Stimulated activated CD4-positive, alpha-beta T cell treated with anti-CD3 and anti-CD28 coated beads, Interleukin-2, amount 100 ng/mL, for 4 hours (primary cell): ENCODE data around the gene NDRG4.
"Not testable (repeated sequence)": the region's sequence is repeated elsewhere in the genome, so short reads cannot be mapped to it uniquely, and the experiment has no call there.

Experiments
- DNase-seq: peaks from one replicate; pipeline ENCODE4 v3.0.0-alpha.2; 2020; ENCODE audit warnings: low read depth

Gene NDRG4

DNA sequence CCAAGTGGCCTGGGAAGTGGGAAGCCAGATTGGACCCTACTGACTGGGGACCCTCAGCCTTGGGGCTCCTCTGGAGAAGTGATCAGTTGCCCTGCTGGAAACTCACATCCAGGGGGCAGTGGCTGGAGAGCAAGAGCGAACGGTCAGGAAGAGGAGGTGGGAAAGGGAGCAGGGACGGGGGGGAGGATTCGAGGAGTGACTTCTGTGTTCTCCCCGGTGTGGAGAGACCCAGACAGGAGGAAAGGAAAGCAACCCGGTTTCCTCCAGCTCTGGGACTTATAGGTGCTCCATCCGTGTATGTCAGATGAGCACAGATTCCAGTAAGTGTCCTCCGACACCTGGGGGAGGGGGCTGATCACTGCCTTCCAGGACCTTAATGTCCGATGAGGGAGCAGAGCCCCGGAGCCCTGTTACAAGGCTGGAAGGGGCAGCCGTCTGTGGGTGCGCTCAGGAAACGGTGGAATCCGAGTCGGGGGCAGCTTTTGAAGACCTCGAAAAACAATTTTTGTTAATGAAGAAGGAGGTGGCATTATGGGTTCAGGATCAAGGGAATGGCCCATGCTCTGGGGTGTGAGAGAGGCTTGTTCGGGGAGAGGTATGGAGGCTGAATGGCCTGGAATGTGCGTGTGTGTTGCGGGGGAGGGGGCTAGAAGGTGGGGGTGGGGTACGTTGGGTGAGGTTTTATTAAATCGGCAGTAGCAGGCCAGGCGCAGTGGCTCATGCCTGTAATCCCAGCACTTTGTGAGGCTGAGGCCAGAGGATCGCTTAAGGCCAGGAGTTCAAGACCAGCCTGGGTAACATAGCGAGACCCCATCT, 34.8 kb upstream of the NDRG4 start:
- DNase-seq = no peak

DNA sequence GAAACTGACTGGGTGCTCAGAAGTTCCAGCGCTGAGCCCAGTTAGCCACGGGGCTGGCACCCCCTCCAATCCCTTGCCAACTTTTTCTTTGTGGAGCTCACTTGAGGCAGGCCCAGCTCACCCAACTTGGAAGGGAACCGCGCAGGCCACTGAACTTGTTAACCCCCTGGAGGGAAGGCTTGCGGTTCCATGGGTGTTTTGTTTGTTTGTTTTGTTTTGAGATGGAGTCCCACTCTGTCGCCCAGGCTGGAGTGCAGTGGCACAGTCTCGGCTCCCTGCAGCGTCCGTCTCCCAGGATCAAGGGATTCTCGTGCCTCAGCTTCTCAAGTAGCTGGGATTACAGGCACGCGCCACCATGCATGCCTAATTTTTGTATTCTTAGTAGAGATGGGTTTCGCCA, 34.1 kb upstream of the NDRG4 start:
- DNase-seq = no peak

DNA sequence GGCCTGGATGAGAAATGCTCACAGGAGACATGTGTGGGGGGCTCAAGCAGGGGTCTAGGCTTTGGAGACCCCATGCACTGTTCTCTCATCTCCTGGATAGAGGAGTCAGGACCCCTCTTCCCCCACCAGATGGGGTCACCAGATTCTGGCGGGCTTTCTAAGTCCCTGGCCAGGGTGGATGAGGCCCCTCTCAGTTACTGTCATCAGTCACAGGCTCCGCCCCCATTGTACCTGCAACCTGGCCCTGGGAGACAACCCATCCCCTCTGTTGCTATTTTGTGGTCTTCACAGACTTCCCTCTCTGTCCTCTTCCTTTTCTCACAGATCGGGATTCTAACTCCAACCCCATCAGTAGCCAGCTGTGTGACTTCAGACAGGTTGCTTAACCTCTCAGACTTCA, 33.5 kb upstream of the NDRG4 start:
- DNase-seq = no peak

DNA sequence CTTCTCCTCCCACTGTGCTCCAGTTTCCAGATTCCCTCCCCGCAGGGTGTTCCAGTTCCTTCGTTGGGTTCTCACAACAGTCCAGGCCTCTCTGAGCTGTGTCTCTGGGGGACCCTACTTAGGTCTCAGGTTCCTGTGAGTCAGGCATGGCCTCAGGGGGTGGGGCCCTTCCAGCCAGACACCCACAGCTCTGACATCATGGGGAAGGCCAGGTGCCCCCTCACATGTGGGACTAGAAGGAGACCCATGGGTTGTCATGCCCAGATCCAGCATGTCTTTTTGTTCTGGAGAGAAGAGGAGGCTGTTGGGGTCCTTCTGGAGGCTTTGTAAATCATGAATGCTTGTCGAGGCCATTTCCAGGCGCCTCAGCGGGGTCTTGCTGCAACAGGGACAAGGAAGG, 32.0 kb upstream of the NDRG4 start:
- no peak for DNase-seq

DNA sequence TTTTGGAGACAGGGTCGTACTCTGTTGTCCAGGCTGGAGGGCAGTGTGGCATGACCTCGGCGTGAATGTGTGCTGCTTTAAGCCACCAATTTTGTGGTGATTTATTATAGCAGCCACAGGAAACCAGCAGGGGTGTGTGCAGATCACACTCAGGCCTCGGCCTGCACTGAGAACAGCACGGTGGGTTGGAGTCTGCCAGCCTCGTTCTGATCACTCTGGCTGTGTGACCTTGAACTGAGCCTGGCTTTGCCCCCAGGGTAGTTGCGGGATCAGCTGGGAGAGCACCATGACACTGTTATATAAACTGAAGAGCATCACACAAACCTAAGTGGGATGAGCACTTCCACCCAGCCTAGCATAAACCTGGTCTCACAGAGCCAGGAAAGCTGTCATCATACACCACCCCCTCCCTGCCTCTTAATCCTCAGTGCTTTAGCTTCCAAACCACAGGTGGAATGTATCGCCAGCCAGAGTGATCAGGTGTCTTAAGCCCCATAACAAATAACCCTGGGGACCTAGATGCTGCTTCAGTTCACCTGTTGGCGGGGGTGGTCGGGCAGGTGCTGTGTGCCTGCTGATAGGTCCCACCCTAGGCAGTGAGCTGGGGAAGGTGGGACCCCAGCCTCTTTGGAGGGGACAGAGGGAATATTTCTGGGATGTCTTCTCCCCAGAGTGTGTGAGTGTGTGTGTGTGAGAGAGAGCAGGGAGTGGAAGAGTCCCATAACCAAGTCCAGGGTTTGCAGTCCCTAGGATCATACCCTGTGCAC, 28.6 kb upstream of the NDRG4 start:
- DNase-seq = no peak

DNA sequence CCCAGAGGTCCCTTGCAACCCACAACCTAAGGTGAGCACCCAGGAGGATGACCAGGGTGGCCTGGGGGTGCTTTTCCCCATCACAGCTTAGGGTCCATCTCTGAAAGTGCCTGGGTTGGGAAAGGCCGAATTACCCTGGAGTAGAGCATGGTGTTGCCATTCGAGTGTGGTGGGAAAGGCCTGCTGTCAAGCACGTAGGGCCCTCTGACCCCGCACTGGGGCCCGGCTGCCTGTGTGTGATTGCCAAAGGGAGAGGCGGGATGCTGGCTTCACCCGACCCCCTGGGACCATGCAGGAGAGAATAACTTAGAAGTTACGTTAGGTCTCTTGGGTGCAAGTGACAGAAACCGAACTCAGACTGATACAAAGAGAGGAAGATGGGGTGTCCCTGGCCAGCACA, 27.7 kb upstream of the NDRG4 start:
- no peak for DNase-seq

DNA sequence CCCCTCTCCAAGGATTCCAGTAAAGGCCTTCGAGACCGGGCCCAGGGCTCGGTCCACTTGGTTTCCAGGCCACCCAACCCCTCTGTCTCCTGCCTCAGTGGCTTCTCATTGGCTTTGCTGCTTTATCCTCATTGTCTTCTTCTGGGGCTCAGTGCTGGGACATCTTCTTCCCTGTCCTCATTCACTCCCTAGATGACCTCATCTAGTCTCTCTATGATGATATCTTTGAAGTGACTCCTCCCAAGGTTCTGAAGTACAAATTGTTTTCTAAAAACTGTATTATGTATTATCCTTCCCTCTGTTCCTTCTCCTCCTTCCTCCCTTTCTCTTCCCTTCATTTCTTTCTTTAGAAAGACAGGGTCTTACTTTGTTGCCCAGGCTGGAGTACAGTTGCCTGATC, 27.1 kb upstream of the NDRG4 start:
- no peak for DNase-seq

DNA sequence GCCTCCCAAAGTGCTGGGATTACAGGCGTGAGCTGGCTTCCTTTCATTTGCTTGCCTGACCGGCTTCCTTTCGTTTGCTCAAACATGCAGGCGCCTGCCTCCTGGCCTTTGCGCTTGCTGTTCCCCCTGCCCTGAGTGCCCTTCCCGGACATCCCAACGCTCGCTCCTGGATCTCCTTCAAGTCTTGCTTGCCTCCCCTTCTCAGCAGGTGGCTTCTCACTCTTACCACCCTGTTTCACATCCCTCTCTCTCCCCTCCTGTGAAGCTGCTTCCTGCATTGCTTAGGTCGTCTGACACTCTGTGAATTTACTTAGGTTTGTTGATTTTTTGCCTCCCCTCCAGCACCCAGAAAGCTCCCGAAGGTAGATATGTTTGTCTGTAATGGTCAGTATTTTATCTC, 25.6 kb upstream of the NDRG4 start:
- DNase-seq = no peak

DNA sequence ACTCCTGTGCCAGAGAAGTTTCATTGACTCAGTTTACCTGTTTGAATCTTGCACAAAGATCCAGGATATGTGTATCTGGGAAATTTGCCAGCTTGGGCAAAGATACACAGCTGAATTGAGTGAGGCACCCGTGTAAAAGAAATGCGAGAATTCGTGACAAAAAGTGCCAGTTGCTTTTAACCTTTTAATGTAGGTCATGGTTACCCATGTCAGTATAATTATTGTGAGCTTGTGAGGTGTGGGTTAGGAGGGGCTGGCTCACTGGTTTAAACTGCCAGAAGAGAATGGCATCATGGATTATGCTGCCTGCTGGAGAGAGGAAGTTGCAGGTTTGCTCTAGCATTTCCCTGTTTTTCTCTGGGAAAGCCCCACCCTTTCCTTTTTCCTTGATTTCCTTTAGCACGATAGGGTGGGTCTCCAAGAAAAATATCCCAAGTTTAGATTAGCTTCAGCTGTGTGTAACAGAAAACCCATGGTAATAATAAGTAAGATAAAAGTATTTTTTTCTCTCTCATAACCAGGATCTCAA, 24.8 kb upstream of the NDRG4 start:
- no peak for DNase-seq

DNA sequence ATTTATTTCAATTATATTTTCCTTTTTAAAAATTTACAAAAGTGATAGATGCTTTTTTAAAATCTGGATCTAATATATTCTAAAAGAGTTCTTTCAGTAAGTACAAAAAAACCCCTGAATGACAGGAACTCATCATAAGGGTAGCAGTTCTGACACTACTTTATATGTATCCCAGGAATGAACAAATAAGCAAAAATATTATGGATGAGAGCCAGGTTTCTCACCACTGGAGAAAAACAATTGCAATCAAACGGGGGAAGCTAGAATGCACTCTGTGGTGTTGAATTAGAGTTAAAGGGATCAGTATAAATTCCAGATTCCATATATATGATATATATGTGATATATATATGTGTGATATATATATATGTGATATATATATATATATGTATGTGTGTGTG, 23.2 kb upstream of the NDRG4 start:
- no peak for DNase-seq

DNA sequence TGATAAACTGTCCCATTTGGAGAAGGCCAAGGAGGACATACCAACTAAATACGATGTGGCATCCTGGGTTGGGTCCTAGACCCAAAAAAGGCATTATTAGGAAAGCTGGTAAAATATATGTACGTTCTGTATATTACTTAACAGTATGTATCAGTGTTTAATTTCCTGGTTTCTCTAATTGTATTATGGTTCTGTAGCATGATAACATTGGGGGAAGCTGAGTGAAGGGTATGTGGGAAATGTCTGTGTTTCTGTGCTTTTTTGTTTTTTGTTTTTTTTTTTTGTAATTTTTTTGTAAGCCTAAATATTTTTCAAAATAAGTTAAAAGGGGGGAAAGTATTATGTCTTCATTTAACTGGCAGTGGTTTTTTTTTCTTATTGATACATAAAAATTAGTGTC, 21.5 kb upstream of the NDRG4 start:
- DNase-seq = no peak

DNA sequence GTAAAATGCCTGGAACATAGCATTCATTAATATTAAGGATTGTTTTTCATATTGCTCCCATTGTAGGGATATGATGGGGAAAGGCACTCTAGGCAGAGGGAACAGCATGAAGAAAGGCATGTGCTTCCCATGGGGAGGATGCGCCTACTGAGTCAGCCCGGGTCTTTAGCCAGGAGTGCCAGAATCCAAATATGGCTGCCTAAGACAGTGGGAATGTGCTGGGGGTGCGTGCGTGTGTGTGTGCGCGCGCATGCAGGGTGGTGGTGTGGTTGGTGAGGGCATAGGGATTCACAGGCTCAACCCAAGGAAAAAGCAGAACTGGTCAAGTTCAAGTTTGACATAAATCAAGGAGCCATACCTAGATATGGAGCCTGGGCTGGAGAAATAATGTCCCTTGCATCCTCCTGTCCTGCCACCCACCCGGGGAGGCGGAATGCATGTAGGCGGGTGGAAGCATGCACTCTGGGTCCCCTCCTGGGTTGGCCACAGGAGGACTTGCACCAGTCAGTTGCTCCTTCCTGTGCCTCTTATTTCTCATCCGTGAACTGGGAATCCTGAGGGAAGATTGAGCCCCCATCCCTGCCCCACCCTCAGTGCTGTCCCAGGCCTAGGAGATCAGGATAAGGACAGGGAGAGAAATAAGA, 18.6 kb upstream of the NDRG4 start:
- DNase-seq = no peak

DNA sequence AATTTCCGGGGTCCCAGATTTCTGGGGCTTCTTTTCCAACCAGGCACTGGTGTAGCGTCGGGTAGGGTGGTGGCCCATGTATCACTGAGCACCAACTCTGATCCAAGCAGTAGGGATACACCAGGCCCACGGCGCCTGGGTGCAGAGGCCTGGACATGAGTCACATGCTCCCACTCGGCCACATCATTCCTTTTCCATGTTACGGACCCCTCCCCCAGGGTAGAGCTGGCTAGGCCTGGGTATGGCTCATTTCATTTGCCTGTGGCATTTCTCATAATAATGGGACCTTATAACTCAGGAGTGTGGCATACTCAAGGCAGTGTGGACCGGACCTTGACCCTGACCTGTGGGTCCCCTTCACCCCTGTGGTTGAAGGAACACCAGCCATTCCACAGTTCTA, 18.0 kb upstream of the NDRG4 start:
- DNase-seq = no peak

DNA sequence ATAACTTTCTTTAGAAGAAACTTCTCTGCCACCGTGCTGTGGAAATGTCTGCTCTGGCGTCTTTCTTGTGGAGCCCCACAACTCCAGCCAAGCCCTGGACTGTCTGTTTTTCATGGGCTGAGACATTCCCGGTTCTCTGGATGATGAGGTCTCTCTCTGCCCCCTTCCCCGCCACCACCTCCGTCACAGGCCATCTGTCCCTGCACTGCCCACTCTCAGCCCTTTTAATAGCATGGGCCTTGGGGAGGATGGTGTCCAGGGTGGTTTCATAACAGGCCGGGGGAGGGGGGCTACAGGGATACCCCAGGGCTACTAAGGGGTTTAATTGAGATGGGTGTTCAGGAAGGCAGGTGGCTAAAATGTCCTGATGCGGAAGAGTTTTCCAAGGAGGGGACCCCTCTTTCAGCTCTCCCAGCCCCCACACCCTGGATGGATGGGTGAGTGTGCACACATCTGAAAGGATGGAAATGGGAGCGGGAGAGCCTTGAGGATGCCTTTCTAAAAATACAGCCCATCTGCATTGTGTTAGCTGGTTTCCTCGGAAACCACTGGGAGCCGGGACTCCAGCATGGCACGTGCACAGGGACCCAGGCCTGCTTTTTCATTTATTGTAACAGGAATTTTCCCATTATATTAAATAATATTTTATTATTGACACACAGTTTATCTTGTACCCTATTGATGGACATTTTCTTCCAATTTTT, 14.6 kb upstream of the NDRG4 start:
- no peak for DNase-seq

DNA sequence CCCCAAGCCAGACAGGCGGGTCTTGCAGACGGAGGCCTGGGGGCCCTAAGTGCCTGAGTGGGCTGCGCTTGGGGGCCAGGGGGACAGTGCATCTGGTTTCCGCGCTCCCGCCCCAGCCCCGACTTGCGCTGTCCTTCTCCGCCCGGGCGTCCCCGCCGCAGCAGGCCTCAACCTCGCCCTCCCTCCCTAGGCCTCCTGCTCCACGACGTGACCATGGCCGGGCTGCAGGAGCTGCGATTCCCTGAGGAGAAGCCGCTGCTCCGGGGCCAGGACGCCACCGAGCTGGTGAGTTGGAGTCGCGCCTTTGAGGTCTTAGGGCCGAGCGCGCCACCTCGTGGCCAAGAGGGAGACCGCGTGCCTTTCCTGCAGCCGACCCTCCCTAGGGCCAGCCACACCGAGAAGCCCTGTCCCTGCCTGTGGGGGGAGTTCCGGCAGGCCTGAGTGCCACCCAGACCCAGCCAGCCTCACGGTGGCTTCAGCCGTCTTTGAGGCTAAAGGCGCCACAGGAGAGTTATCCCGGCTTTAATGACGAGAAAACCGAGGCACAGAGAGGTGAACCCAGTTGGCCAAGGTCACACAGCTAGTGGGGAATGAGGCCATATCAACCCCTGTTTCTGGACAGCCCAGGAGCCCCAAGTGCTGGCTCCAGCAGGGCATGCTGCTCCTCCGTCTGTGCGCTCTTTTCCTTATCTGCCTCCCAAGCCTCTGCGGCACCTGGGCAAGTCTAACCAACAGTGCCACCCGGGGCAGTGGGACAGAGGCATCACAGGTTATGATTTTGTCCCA, 12.2 kb upstream of the NDRG4 start:
- DNase-seq = peak; percentile 54

DNA sequence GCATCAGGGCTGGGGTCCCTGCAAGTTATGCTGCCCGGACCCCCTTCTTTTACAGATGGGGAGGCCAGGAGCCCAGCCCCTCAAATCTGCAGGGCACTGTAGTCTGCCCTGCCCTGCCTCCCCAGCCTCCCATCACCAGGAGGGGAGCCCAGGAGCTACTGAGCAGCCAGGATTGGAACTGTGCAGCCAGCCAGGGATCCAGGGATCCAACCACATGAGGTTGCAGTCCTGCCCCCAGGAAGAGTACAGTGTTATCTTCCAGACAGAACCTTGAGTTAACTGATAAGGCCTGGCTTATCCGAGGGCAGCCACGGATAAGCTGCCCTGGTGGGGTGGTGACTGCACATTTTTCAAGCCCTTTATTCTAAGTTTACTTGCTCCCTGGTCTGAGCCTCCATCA, 11.4 kb upstream of the NDRG4 start:
- no peak for DNase-seq

DNA sequence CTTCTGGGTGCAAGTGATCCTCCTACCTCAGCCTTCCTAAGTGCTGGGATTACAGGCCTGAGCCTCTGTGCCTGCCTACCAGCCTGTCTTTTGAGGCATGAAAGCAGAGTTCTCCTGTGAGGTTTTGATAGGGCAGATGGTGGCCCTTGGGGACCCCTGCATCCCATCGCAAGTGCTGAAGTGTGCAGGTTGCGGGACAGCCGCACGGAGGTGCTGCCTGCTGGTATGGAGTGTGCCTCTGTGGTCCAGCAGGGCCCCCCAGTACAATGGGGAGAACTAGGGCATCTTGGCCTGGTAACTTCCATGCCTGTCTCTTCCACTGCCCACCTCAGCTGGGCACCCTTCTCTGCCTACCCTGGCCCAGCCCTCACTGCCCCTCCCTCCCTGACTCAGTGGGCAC, 9.9 kb upstream of the NDRG4 start:
- DNase-seq = no peak

DNA sequence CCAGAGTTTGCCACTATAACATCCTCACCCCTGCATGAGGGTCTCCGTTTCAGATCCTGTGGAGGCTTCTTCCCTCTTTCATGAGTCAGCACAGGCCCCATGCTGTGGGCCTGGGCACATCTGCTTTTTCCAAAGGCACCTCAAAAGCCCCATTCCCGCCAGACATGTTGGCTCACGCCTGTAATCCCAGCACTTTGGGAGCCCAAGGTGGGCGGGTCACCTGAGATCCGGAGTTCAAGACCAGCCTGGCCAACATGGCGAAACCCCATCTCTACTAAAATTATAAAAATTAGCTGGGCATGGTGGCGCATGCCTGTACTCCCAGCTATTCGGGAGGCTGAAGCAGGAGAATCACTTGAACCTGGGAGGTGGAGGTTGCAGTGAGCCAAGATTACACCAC, 9.4 kb upstream of the NDRG4 start:
- DNase-seq = not testable (repeated sequence)

DNA sequence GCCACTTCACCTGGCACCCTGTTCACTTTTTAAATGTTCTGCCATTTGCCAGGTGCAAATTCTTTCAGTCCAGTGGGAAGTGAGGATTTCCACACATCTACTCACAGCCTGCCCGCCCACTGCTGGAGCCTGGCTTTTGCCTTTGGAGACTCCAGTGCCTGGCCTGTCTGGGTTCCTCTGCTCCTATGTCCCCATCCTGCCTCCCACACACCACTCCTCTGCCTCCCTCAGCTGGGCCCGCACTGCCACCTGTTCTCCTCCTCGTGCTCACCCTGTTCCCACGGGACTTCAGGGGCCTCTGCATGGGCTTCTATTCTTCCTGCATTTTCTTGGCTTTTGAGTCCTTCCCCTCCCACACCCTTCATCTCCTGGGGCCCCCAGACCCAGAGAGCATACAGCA, 7.9 kb upstream of the NDRG4 start:
- DNase-seq = no peak

DNA sequence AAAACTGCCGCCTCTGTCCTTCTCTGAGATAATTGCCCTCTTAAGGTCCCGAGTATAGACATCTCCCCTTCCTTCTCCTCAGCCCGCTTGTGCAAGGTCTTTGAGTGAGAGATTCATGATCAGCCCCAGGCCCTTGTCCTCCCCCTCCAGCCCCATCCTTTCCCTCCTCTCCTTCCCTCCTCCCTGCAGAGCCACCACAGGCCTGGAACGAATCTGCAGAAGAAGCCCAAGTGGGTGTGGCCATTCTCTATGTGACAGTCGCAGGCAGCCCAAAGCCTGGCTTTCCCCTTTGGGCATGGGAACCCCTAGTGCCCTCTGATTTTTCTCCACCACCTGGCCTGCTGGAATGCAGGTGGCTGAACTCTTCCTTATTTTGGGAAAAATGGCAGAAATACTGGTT, 7.2 kb upstream of the NDRG4 start:
- no peak for DNase-seq

DNA sequence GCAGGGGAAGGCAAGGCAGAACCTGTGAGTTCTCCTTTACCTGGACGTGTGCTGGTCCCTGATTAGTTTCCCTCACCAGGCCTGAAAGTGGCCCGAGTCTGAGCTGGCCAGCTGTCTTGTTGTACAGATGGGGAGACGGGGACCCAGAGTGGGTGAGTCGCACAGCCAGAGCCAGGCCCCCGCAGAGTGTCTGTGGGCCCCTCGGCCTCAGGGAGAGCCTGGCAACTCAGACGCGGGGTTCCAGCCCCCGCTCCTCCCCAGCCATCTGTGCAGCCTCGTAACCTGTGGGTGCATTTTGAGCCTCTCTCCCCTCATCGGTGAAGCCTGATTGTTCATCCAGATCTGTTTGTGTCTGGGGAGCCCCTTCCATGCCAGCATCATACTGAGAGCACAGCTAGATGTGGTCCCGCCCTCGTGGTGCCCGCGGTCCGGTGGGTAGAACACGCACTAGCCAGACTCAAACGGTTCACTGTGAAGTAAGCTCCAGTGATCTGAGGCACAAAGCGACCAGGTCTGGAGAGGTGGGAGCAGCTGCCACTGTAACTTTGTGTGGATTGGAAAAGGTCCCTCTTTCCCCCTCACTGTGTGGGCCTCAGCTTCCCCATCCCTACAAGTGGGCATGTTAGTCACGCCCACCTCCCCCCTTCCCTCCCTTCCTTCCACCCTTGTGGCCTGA, 6.0 kb upstream of the NDRG4 start:
- no peak for DNase-seq
